HG03064 (cell line): ENCODE measurements around the gene TMEM74B.

Source experiments
- ATAC-seq: cut with Tn5 transposase; IDR thresholded peaks from one replicate; pipeline ENCODE4 v1.9.1; 2021; ENCODE audit warnings: low read depth; ENCODE audit not compliant: unreplicated experiment

TMEM74B gene

DNA sequence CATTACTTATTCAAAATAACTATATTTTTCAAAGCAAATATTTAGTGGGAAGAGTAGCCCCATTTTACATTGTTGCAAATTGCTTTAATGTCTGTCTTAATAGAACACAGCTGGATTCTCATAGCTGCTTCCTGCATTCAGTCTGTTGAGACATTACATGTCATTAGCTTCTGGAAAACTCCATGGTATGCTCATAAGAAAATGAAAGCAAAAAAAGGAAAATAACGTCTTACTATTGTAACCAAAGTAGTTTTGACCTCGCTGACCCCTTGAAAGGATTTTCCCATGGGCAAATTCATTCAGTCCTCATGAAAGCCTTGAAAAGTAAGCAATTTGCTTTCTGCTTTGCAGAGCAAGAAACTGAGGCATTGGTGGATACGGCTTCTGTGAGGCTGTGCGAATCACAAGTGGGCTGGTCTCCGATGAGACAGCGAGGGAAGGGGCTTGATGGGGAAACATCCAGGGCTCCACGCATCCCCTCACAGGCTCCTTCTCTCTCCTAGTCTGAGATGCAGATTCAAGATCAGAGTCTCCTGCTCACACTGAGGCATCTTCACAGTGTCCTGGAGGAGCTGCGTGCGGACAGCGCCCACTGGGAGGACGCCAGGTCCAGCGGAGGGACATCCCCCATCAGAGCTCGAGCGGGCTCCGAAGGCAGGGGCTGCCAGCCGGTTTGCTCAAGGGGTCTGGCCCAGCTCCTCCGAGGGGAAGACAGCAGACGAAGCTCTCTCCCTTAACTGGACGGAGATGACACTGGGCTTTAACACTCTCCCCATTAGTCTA, 21.8 kb upstream of the TMEM74B start:
- no peak for ATAC-seq

DNA sequence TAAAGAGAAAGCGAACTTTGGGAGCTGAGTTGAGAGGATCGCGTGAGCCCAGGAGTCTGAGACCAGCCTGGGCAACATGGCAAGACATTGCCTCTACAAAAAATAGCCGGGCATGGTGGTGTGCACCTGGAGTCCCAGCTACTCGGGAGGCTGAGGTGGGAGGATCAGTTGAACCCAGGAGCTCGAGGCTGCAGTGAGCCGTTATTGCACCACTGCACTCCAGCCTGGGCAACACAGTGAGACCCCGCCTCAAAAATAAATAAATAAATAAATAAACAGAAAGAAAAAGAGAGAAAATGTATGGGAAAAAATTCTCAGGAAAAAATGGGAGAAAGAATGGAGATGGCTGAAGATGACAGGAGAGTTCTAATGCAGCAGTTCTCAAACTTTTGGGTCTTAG, 21.0 kb upstream of the TMEM74B start:
- no peak for ATAC-seq

DNA sequence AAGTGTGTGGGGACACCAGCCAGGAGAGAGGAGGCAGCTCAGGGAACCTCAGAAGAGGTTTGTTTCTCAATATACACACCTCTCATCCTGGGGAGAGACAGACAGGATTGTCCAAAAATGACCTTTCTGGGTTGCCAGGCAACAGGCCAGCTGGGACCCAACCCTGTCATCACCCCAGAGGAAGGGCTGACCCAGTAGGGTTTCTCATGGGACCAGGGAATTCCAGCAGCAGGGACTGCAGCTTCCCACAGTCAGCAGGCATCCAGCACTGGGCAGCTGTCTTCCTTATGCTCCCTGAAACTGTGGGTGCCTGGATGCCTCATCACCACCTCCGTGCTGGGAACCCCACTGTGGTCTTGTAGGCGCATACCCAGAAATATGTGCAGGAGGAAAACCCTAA, 19.8 kb upstream of the TMEM74B start:
- ATAC-seq: no peak

DNA sequence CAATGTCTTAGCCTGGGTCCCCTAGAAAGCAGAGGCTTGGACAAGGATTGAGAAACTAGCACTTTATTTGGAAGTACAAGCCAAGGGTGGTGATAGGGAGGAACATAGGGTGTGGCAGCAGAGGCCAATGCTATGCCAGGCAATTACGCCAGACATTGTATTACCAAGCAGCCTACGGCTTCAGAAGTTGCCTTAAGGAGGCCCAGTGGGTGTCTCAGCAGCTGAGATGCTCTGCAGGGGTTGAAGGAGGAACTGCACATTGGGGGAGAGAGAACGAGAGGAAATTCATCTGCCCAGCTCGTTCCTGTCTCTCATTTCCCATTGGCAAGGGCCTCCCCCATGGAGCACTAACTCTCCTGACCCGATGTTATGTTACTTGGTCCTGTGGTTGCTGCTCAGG, 19.3 kb upstream of the TMEM74B start:
- no peak for ATAC-seq

DNA sequence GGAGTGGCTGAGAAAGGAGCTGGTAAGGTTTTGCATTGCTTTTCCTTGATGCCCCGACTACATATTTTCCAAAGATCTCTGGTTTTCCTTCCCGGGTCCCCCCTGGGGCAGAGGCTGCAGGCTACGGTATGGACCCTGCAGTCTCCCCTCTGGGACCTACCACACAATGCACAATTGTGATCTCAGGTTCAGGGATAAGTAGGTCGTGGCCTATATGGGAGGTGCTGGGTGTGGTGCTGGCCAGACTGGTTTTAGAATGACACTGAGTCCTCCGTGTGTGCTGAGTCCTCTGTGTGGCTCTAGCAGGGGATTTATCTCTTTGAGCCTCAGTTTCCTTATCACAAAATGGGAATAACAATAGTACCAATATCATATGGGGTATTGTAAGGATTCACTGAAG, 18.8 kb upstream of the TMEM74B start:
- ATAC-seq: no peak

DNA sequence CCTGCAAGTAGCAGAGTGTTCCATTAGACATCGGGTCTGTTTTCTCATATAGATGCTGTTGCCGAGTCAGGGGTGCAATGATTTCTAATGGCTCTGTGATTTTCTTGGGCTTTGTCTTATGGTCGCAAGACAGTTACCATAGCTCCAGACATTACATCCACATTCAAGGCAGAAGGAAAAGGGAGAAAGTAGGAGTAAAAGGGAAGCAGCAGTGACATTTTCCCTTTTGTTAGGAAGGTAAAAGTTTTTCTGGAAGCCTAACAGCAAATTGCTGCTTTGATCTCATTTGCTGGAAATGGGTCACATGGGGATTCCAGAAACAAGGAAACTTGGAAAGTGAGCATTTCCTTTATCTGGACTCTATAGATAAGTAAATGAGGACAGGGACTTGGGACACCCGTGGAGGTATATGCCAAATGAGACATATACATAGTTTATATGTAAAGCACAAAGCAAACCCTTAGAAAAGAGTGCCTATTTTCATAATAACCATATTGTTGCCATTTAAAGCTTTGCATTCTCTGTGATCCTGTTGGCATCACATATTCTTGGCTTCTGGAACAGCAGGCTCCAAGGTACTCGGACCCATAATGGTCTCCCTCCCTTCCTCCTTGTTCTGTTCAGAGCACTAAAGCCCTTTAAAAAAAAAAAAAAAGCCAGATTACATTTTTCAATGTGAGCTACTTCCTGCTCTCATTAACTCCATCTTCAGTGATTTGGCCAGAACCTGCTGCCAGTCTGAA, 18.2 kb upstream of the TMEM74B start, which contains the start of gene C20orf202:
Gene C20orf202 (plus strand): TSS at position 693 of the 743 bp plus-strand sequence. CDS start 132 bp downstream, outside the sequence.
- ATAC-seq: no peak

DNA sequence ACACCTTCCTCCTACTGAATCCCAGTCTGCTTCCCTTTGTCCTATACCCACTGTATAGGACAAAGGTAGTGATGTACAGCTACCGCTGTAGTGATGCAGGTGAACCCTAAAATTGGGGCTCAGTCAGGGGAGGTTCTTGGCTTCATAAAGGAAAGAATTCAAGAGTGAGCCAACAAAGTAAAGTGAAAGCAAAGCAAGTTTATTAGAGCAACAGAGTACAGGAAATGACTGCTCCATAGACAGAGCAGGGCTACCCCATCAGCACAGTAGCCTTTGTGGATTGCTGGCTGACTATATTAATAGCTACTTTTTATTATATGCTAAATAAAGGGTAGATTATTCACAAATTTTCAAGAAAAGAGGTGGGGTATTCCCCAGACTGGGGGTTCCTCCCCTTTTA, 15.2 kb upstream of the TMEM74B start:
- ATAC-seq: no peak

DNA sequence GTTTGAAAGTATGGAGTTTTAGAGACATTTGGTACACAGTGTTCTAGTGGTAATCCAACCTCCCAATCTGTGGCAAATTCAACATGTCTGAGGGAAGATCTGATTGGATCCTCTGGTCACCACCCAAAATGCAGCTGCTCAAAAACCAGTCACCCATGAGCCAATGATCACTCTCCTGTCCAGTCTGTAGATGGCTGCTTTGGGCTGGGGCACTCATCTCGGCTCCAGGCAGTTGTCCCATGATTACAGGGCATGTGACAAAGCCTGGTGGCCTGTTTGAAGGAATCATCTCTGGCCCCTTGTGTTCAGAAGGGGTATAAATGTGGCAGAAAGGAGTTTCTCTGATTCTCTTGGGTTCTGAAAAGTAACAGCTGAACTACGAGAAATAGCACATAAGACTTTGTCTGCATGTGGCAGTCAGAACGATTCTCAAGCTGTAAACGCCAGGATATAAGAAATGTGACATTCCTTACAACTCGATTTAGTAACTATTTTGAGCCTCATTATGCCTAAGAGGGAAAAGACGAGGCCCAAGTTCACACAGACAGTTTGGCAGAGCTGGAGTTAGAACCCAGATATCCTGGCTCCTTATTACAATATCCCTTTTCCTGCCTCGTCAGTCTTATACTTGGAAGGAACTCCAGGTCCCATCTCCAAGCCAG, 14.6 kb upstream of the TMEM74B start:
- no peak for ATAC-seq

DNA sequence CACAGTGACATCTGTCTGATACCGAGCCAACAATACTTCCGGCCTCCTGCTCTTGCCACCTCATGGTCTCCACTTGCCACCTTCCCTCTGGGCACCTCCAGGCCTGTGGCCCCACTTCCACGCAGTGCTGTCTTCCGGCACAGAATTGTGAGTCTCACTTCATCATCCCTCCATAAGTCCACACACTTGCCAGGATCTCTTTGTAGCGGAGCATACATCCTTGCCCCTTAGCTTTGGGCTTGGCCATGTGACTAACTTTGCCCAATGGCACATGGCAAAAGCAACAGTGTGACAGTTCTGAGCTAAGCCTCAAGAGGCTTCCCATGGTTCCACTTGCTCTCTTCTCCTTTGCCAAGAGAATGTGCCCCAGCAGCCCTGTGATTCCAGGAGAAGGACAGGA, 14.0 kb upstream of the TMEM74B start:
- no peak for ATAC-seq

DNA sequence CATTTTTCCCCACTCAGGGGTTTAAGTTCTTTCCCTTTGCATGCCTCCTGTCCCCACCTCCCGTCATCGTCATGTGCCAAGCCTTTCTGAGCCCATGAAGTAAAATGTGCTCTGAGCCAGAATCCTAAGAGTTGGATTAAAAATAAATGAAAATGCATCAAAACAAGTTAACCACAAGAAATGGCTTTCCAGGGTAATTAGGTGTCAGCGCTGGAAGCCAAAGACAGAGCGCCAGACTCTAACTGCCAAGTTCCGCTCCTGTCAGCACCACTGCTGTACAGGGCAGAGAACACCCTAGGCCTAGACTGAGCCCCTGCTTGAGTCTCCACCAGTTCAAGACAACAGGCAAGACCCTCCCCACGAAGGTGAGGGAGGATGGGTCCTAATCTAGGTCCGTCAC, 13.0 kb upstream of the TMEM74B start:
- no peak for ATAC-seq

DNA sequence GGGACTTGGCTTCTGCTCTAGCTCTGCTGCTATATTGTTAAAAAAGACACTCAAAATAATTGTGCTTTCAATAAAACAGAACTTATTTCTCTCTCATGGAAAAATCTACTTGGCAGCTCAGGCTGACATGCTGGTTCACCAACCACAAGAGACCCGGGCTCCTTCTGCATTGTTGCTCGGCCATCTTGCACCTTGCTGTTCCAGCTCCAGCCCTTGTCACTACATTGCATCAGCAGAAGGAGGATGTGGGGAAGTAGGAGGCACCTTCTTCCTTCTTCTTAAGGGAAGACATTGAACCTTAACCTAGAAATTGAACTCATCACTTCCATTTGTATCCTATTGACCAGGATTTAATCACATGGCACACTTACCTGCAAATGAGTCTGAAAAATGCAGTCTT, 11.9 kb upstream of the TMEM74B start:
- ATAC-seq: no peak

DNA sequence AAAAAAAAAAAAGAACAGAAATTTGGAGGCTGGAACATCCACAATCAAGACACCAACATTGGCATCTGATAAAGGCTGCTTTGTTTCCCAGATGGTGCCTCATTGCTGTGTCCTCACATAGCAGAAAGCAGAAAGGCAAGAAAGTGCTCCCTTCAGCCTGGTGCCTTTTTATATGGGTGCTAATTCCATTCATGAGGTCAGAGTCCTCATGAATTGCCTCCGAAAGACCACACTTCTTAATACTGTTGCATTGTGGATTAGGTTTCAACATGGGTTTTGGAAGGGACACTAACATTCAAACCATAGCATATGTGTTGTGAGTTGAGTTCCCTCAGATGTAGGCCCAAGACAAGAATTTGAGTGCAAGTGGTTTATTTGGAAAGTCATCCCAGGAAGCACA, 10.4 kb upstream of the TMEM74B start:
- ATAC-seq: no peak

DNA sequence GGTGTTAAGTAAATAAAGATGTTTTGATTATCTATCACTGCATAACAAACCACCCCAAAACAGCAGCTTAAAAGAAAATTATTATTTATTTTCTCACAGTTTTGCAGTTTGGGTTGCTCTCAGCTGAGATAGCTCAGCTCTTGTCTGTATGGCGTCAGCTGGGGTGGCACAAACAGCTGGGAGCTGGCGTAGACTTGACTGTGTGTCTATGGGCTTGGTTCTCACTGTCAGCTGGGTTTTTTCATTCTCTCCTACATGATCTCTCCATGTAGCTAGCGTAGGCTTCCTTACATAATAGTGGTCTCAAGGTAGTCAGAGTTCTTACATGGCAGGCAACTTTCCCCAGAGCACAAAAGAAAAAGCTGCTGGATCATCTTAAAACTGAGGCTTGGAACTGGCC, 6.5 kb upstream of the TMEM74B start:
- no peak for ATAC-seq

DNA sequence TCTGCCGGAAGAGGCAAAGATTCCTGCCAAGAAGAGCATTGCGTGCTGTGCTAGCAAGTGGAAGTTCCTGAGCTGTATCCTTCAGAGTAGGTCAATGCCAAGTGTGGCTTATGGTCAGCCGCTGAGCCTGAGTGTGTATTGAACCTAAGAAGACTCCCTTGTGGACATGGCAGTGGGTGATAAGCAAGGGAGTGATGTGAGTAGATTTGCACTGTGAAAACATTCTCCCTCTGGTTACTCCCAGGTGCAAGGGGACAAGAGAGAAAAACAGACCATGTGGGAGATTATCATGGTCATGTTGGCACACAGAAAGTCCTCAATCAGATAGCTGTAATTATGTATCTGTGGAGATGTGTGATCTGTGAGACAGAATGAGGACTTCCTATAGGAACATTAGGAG, 6.1 kb upstream of the TMEM74B start:
- ATAC-seq: no peak

DNA sequence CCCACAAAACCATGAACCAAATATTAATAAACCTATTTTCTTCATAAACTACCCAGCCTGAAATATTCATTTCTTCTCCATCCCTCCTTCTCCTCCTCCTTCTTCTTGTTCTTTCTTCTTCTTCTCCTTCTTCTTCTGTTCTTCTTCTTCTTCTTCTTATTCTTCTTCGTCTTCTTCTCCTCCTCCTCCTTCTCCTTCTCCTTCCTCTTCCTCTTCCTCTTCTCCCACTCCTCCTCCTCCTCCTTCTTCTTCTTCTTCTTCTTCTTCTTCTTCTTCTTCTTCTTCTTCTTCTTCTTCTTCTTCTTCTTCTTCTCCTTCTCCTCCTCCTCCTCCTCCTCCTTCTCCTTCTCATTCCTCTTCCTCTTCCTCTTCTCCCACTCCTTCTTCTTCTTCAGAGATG, 5.0 kb upstream of the TMEM74B start:
- no peak for ATAC-seq

DNA sequence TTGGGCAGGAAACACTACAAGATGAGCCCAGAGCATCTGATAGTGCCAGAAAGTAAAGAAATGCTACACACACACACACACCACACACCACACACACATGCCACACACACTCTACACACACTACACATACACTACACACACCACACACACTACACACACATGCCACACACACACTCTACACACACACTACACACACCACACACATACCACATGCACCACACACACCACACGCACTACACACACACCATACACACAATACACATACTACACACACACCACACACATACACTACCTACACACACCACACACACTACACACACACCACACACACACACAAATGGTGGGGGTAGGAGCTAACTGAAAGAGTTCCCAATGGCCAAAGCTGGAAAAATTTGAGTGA, 3.6 kb upstream of the TMEM74B start:
- ATAC-seq: no peak

DNA sequence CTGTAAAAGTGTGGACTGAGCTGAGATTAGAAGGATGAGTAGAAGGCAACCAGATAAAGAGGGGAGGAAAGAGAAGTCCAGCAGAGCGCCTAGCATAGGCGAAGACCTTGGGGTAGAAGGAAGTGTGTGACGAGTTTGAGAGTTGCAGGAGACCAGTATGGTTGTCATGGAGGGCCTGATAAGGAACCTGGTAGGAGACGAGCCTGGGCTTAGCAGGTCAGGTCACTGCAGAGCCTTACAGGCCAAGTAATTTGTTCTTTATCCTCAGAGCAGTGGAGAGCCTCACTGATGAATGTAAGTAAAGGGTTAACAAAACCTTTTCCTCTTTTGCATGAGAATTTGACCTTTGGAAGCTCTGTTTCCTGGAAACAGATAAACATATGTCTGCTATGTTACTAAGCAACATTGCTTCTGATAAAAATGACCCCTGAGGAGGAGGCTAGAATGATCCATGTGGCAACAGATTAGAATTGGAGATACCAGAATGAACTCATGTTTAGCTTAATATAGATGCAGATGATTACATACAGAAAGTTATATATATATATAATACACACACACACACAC, 2.9 kb upstream of the TMEM74B start:
- ATAC-seq: no peak

DNA sequence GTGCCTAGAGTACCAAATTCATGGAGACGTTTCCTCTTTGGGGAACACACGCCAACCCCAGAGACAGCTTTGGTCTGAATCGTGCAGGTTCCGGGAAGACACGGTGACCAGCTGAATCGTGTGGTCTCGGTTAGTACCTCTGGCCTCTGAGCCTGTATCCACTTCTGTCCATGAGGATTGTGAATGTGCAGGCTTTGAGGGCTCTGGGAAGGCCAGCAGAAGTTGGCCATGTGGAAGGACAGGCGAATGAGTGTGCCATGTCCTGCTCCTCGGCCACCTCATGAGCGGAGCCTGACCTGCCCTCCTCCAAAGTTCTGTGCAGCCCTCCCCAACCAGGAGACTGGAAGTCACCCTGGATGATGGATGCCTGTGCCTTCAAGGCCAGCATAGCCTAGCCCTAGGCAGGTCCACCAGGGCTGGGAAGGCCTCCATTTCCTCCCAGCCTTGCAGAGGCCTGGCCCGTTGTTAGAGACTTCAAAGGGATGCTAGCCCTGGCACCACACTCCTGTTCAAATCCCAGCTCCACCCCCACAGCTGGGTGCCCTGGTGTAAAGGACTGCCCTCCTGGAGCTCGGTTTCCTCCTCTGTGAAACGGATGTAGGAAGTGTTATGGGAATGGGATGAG, 1.7 kb upstream of the TMEM74B start:
- ATAC-seq: no peak

DNA sequence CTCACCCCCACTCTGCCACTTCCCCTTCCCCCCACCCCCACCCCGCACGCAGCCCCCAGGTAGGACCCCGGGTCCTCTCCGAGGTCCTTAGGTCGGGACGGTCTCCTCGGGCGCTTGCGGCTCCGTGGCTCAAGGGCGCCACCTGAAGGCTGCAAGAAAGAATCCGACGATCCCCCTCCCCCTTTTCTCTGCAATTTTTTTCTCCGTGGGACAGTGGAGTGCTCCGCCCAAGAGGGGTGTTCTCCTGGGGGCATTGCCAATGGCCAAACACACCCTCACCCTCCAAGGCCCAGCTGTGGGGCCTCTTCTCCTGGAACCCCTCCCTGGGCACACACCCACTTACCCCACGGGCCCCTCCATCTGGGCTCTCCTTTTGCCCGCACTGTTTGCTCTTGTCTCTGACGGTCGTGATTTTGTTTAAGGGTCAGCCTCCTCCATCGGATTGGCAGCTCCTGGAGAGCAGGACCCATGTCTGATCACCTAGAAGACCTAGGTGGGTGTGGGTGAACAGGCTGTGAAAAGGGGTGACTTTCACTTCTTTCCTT, 1.1 kb upstream of the TMEM74B start:
- no peak for ATAC-seq

DNA sequence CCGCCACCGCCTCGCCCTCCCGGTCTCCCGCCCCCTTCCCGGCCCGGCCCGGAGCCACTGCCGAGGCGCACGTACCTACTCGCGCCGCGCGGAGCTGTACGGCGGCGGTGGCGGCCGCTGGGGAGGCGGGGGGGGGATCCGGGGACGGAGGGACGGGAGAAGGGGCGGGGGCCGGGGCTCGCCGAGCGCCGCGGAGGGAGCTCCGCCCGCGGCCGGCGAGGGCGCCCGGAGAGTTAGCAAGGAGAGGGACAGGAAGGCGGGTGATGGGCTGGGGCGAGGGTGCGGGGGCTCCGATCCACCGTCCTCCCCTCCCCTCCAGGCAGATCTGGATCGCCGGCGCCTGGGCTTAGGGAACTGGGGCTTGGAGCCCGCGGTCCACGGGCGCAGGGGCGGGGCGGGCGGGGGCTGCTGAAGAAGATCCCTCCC, 548 bp upstream of the TMEM74B start:
- no peak for ATAC-seq

DNA sequence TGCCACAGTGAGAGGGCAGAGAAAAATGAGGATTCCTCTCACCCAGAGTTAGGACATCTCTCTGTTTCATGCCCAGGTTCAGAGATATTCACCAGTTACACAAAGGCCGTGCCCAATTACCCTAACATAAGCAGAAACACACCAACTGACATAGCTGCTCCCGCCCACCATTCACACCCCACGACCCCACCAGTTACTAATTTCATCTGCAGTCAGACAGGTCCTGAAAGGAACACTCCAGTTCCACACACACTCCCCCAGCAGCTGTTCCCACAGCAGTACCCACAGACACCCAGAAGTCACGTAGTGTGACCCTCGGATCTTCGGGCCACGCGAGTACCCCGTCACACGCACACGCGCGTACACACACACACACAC, 532 bp downstream of the TMEM74B start:
- no peak for ATAC-seq
